Neural cell (in vitro differentiated cells): ENCODE measurements around the gene CNIH3. TPM values are rescaled to one million over a fixed set of nuclear protein-coding genes. Genes with fewer than 3 reads are reported as not detected.
"Not testable (repeated sequence)": the region's sequence is repeated elsewhere in the genome, so short reads cannot be mapped to it uniquely, and the experiment has no call there.

ENCODE experiments used
- H2AFZ ChIP-seq: fragments of 200-600, 300-800 bp; sonication (generic), shearing (Covaris generic); 2 replicates; pipeline ENCODE4 v1.6.0; 2014; ENCODE audit warnings: low read depth, mild to moderate bottlenecking, antibody characterized with exemption, low read length, moderate library complexity
- H3F3A ChIP-seq: fragments of 200-600 bp; shearing (Covaris generic); 2 replicates; pipeline ENCODE4 v1.6.1; 2016; ENCODE audit warnings: mild to moderate bottlenecking, moderate library complexity, mixed read lengths, antibody characterized with exemption, low read length; ENCODE audit not compliant: insufficient read depth, poor library complexity, severe bottlenecking
- H3K27ac ChIP-seq: fragments of 200-600, 300-800 bp; sonication (generic), shearing (Covaris generic); 2 replicates; pipeline ENCODE4 v1.5.1; 2014; ENCODE audit warnings: mild to moderate bottlenecking, low read length, moderate library complexity
- H3K27me3 ChIP-seq: fragments of 300-800, 200-600 bp; sonication (generic), shearing (Covaris generic); 2 replicates; pipeline ENCODE4 v1.6.0; 2014; ENCODE audit warnings: mild to moderate bottlenecking, low read depth, low read length, moderate library complexity; ENCODE audit not compliant: insufficient read depth
- H3K36me3 ChIP-seq: fragments of 300-800, 200-600 bp; sonication (generic), shearing (Covaris generic); 2 replicates; pipeline ENCODE4 v1.5.1; 2014; ENCODE audit warnings: mild to moderate bottlenecking, antibody characterized with exemption, low read length, moderate library complexity; ENCODE audit not compliant: insufficient read depth
- H3K4me2 ChIP-seq: fragments of 300-800, 200-600 bp; sonication (generic), shearing (Covaris generic); 2 replicates; pipeline ENCODE4 v1.6.0; 2014; ENCODE audit warnings: mild to moderate bottlenecking, low read length
- H3K4me3 ChIP-seq: fragments of 300-800, 200-600 bp; sonication (generic), shearing (Covaris generic); 2 replicates; pipeline ENCODE4 v1.5.1; 2014; ENCODE audit warnings: mild to moderate bottlenecking, low read length, moderate library complexity
- H3K79me2 ChIP-seq: fragments of 200-600 bp; shearing (Covaris generic); replicated peaks from 2 replicates; pipeline ENCODE4 v1.6.0; 2014; ENCODE audit warnings: mild to moderate bottlenecking, low read length, moderate library complexity; ENCODE audit not compliant: insufficient read depth
- H3K9ac ChIP-seq: fragments of 300-800, 200-600 bp; sonication (generic), shearing (Covaris generic); 2 replicates; pipeline ENCODE4 v1.6.1; 2016; ENCODE audit warnings: mild to moderate bottlenecking, low read length, mixed read lengths
- H3K9me2 ChIP-seq: fragments of 200-600 bp; shearing (Covaris generic); 2 replicates; pipeline ENCODE4 v1.6.1; 2016; ENCODE audit warnings: mild to moderate bottlenecking, low read length, mixed read lengths; ENCODE audit not compliant: insufficient read depth
- H3K9me3 ChIP-seq: fragments of 200-600, 300-800 bp; sonication (generic), shearing (Covaris generic); 2 replicates; pipeline ENCODE4 v1.6.1; 2016; ENCODE audit warnings: mild to moderate bottlenecking, mixed run types, low read length, moderate library complexity, mixed read lengths
- H4K20me1 ChIP-seq: fragments of 200-600 bp; shearing (Covaris generic); 2 replicates; pipeline ENCODE4 v1.6.1; 2016; ENCODE audit warnings: mild to moderate bottlenecking, mixed run types; ENCODE audit not compliant: insufficient read depth
- EP300 ChIP-seq: fragments of 450-650 bp; conservative IDR thresholded peaks from 2 replicates; pipeline ENCODE4 v1.6.1; 2014; ENCODE audit warnings: antibody characterized with exemption, mild to moderate bottlenecking, moderate library complexity; ENCODE audit not compliant: poor library complexity, severe bottlenecking
- EZH2 ChIP-seq: fragments of 200-600, 300-800 bp; shearing (Covaris generic), sonication (generic); IDR thresholded peaks from 2 replicates; pipeline ENCODE4 v1.6.1; 2014; ENCODE audit warnings: antibody characterized with exemption, low read length, borderline replicate concordance, mild to moderate bottlenecking; ENCODE audit not compliant: insufficient read depth, poor library complexity, severe bottlenecking
- MXI1 ChIP-seq: fragments of 450-650 bp; conservative IDR thresholded peaks from 2 replicates; pipeline ENCODE4 v1.6.1; 2014; ENCODE audit warnings: antibody characterized with exemption, mild to moderate bottlenecking; ENCODE audit not compliant: poor library complexity, severe bottlenecking
- POLR2AphosphoS5 ChIP-seq: IDR thresholded peaks from 2 replicates; pipeline ENCODE4 v1.6.1; 2012
- RAD21 ChIP-seq: fragments of 450-650 bp; conservative IDR thresholded peaks from 2 replicates; pipeline ENCODE4 v1.6.1; 2014; ENCODE audit warnings: antibody characterized with exemption, mild to moderate bottlenecking, moderate library complexity
- SMC3 ChIP-seq: fragments of 450-650 bp; conservative IDR thresholded peaks from 2 replicates; pipeline ENCODE4 v1.6.1; 2014; ENCODE audit warnings: antibody characterized with exemption, mild to moderate bottlenecking, moderate library complexity; ENCODE audit not compliant: poor library complexity
- TAF1 ChIP-seq: IDR thresholded peaks from 2 replicates; pipeline ENCODE4 v1.6.1; 2012; ENCODE audit warnings: low read depth
- polyA plus RNA-seq: library from polyadenylated mRNA; depleted of rRNA; stranded (reverse); fragments of >200 nt; gene quantifications from 2 replicates; pipeline ENCODE4 v1.2.3, GENCODE V29; 2014
- TF ChIP-seq, protein P1 (sequence below): fragments of 450-650 bp; IDR thresholded peaks from 2 replicates; pipeline ENCODE4 v1.5.1; 2014; ENCODE audit warnings: antibody characterized with exemption, mild to moderate bottlenecking, moderate library complexity; ENCODE audit not compliant: poor library complexity, severe bottlenecking
- TF ChIP-seq, protein P2 (sequence below): IDR thresholded peaks from 2 replicates; pipeline ENCODE4 v1.6.1; 2012; ENCODE audit warnings: borderline replicate concordance

CNIH3 gene
- polyA plus RNA-seq, 1 donor from 2014 or later: 9.3 TPM

DNA sequence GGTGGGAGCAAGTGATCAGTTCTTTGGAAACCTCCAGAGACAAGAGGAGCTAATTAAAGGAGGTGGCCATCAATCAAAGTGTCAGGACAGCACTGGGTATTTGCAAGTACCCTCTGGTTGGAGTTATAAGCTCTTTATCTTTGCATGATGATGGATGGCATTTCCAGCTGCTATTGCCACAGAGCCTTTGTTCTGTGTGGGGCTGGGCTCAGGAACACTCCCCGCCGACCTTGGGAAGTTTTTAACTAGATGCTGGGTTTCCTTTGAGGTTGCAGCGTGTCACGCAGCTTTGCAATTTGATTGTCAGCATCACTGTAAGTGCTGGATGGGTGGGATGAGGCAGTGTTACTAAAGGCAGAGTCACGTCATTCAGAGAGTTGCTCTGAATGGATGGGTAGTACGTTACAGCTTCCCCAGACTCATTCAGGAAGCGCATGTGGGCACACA is 68.9 kb downstream of the CNIH3 start:
- no peaks in the 10 kb centered on the region for H3K36me3 ChIP-seq
- H3K9me2 ChIP-seq: no peaks in the 10 kb centered on the region
- no peaks in the 10 kb centered on the region for H4K20me1 ChIP-seq
- no peaks in the 10 kb centered on the region for H3K27me3 ChIP-seq
- H3K4me3 ChIP-seq: peak overlapping the region; percentile 5
- H2AFZ ChIP-seq: no peak overlapping the region
- no peak overlapping the region for H3K27ac ChIP-seq
- no peaks in the 10 kb centered on the region for H3K79me2 ChIP-seq
- no peaks in the 10 kb centered on the region for H3K9me3 ChIP-seq
- H3K4me2 ChIP-seq: no peak overlapping the region
- TF ChIP-seq, protein P1, sequence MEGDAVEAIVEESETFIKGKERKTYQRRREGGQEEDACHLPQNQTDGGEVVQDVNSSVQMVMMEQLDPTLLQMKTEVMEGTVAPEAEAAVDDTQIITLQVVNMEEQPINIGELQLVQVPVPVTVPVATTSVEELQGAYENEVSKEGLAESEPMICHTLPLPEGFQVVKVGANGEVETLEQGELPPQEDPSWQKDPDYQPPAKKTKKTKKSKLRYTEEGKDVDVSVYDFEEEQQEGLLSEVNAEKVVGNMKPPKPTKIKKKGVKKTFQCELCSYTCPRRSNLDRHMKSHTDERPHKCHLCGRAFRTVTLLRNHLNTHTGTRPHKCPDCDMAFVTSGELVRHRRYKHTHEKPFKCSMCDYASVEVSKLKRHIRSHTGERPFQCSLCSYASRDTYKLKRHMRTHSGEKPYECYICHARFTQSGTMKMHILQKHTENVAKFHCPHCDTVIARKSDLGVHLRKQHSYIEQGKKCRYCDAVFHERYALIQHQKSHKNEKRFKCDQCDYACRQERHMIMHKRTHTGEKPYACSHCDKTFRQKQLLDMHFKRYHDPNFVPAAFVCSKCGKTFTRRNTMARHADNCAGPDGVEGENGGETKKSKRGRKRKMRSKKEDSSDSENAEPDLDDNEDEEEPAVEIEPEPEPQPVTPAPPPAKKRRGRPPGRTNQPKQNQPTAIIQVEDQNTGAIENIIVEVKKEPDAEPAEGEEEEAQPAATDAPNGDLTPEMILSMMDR: no peak
- TF ChIP-seq SMC3 (no peak), EP300 (no peak), POLR2AphosphoS5 (no peak), TAF1 (no peak), EZH2 (no peak), MXI1 (no peak), RAD21 (no peak)
- TF ChIP-seq, protein P2, sequence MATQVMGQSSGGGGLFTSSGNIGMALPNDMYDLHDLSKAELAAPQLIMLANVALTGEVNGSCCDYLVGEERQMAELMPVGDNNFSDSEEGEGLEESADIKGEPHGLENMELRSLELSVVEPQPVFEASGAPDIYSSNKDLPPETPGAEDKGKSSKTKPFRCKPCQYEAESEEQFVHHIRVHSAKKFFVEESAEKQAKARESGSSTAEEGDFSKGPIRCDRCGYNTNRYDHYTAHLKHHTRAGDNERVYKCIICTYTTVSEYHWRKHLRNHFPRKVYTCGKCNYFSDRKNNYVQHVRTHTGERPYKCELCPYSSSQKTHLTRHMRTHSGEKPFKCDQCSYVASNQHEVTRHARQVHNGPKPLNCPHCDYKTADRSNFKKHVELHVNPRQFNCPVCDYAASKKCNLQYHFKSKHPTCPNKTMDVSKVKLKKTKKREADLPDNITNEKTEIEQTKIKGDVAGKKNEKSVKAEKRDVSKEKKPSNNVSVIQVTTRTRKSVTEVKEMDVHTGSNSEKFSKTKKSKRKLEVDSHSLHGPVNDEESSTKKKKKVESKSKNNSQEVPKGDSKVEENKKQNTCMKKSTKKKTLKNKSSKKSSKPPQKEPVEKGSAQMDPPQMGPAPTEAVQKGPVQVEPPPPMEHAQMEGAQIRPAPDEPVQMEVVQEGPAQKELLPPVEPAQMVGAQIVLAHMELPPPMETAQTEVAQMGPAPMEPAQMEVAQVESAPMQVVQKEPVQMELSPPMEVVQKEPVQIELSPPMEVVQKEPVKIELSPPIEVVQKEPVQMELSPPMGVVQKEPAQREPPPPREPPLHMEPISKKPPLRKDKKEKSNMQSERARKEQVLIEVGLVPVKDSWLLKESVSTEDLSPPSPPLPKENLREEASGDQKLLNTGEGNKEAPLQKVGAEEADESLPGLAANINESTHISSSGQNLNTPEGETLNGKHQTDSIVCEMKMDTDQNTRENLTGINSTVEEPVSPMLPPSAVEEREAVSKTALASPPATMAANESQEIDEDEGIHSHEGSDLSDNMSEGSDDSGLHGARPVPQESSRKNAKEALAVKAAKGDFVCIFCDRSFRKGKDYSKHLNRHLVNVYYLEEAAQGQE: no peak
- H3K9ac ChIP-seq: no peak overlapping the region
- H3F3A ChIP-seq: no peaks in the 10 kb centered on the region

DNA sequence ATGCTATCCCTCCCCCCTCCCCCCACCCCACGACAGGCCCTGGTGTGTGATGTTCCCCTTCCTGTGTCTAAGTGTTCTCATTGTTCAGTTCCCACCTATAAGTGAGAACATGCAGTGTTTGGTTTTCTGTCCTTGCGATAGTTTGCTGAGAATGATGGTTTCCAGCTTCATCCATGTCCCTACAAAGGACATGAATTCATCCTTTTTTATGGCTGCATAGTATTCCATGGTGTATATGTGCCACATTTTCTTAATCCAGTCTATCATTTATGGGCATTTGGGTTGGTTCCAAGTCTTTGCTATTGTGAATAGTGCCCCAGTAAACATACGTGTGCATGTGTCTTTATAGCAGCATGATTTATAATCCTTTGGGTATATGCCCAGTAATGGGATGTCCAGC is 70.0 kb downstream of the CNIH3 start:
- not testable (repeated sequence) for H3K4me2 ChIP-seq, H3K27me3 ChIP-seq, H3K79me2 ChIP-seq, H3K9ac ChIP-seq, H3K9me2 ChIP-seq, H3K36me3 ChIP-seq, H4K20me1 ChIP-seq, H3K9me3 ChIP-seq, H3K27ac ChIP-seq, H3K4me3 ChIP-seq, H3F3A ChIP-seq, H2AFZ ChIP-seq

DNA sequence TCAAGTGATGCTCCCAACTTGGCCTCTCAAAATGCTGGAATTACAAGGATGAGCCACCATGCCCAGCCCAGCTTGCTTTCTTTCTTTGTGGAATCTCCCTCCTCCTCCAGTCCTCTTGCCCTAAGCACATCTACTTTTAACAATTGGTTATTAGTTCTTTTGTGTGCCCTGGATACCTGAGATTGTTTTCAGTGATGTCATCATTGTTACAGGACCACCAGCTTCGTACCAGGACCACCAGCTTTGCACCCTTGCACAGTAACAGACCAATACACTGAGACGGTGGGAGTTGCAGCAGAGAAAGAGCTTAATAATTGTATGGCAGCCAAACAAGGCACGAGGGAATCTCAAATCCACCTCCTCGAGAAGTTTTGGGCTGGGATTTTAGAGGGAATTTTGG is 71.3 kb downstream of the CNIH3 start:
- Histone ChIP-seq H2AFZ (no peak overlapping the region), H3K9me2 (no peaks in the 10 kb centered on the region), H3K79me2 (no peaks in the 10 kb centered on the region), H3K9me3 (no peaks in the 10 kb centered on the region), H4K20me1 (no peaks in the 10 kb centered on the region), H3K27me3 (no peaks in the 10 kb centered on the region), H3K9ac (no peak overlapping the region), H3F3A (no peaks in the 10 kb centered on the region), H3K27ac (no peak overlapping the region), H3K4me3 (no peak overlapping the region), H3K4me2 (no peak overlapping the region), H3K36me3 (no peaks in the 10 kb centered on the region)
- TF ChIP-seq, protein P1: no peak
- no peak for TF ChIP-seq SMC3
- TF ChIP-seq POLR2AphosphoS5: no peak
- no peak for TF ChIP-seq TAF1
- no peak for TF ChIP-seq EZH2
- TF ChIP-seq EP300: no peak
- no peak for TF ChIP-seq MXI1
